ENCODE results near the gene GABRR2.

The GABRR2 gene

DNA sequence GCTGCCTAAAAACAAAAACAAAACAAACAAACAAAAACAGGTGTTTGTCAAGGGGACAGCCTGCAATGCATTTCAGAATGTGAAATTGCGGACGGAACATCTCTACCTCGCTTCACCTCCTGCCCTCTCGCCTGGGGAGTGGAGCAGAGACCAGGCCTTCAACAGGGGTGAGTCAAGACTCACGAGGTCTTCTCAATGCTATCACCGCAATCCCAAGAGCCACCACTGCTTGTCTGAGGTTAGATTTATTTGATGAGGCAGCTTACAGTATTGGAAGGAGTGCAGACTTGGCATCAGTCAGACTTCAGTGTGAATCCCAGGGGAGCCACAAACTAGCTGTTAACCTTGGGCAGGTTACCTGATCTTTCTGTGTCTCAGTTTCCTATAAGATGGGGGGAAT, 105.6 kb downstream of the GABRR2 start:
- no peak overlapping the region for H3K27ac ChIP-seq
- TF ChIP-seq ZFX (IDR thresholded peaks at IDR 0.05) = no peak

DNA sequence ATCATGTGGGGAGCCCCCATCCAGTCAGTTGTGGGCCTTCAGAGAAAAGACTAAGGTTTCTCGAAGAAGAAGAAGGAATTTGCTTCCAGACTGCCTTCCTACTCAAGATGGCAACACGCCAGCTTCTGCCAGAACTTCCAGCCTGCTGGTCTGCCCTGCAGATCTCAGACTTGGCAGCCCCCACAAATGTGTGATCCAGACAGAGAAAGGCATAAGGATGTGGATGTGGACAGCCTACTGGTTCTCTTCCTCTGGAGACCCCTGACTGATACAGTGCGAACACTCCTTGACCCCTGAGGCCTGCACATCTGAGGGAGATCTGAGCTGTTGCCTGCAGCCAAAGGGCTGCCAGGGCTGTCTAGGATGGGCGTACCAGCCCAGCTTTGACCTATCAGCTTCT, 106.5 kb downstream of the GABRR2 start:
- TF ChIP-seq, protein P1, sequence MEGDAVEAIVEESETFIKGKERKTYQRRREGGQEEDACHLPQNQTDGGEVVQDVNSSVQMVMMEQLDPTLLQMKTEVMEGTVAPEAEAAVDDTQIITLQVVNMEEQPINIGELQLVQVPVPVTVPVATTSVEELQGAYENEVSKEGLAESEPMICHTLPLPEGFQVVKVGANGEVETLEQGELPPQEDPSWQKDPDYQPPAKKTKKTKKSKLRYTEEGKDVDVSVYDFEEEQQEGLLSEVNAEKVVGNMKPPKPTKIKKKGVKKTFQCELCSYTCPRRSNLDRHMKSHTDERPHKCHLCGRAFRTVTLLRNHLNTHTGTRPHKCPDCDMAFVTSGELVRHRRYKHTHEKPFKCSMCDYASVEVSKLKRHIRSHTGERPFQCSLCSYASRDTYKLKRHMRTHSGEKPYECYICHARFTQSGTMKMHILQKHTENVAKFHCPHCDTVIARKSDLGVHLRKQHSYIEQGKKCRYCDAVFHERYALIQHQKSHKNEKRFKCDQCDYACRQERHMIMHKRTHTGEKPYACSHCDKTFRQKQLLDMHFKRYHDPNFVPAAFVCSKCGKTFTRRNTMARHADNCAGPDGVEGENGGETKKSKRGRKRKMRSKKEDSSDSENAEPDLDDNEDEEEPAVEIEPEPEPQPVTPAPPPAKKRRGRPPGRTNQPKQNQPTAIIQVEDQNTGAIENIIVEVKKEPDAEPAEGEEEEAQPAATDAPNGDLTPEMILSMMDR (conservative IDR thresholded peaks at IDR 0.05) = no peak
- TF ChIP-seq ZFX (IDR thresholded peaks at IDR 0.05) = no peak
- H3K27ac ChIP-seq = no peak overlapping the region

All from C4-2B (cell line).